ENCODE data around the gene ARHGAP31. TPM values are rescaled to one million over a fixed set of nuclear protein-coding genes. Genes with fewer than 3 reads are reported as not detected.

Gene ARHGAP31
- total and polyA plus RNA-seq, 7 experiments from 2014 or later = 1.2 to 11.9 (median 3.0) TPM

GRCh38 chr3:119347036-119347435 lies 52.9 kb downstream of the ARHGAP31 start:
- Histone ChIP-seq H3K9me3 (ENCODE audit: control insufficient read depth in 2 of 3, low read length in 3 of 3) (no peaks in the 10 kb centered on the region), H3K4me1 (ENCODE audit: control insufficient read depth in 2 of 2, insufficient read depth in 2 of 2, low read length in 2 of 2) (peaks cover 0 to 15% of the 10 kb centered on the region in 2 donors), H3K36me3 (ENCODE audit: control insufficient read depth in 2 of 3, insufficient read depth in 3 of 3, low read length in 3 of 3) (no peaks in the 10 kb centered on the region), H3K4me3 (ENCODE audit: low read length) (no peak overlapping the region), H3K27me3 (ENCODE audit: control insufficient read depth in 2 of 2, insufficient read depth in 2 of 2, low read length in 2 of 2) (no peaks in the 10 kb centered on the region), H3K27ac (ENCODE audit: low read depth, low read length) (no peak overlapping the region)
- Mint-ChIP-seq H3K9me3 (no peaks in the 10 kb centered on the region), H3K27me3 (peaks cover 0 to 16% (median 0%) of the 10 kb centered on the region in 5 donors), H3K27ac (peak overlapping the region in 1 of 9 donors; percentile 61), H3K4me3 (no peak overlapping the region), H3K4me1 (peaks cover 10 to 36% (median 25%) of the 10 kb centered on the region in 7 donors), H3K36me3 (peaks cover 0 to 4% (median 0%) of the 10 kb centered on the region in 5 donors)
- intact Hi-C loops (cut with micrococcal nuclease) = no loop called here
- CTCF ChIA-PET = interaction anchor here (0.7 to 1.0 kb wide), 3 partner anchors 51 to 463 kb away, joined by 3 to 4 read pairs (median 3); partner anchors contain the start of gene TEX55
- ATAC-seq (no peak), DNase-seq (no peak)
- POLR2A ChIA-PET = interaction anchor here (0.6 kb wide), 1 partner anchor 114 kb away, joined by 3 read pairs; no protein-coding TSS in a partner anchor

GRCh38 chr3:119349354-119350041 lies 55.3 kb downstream of the ARHGAP31 start:
- Mint-ChIP-seq H3K4me1 (peaks cover 23 to 49% (median 40%) of the 10 kb centered on the region in 7 donors), H3K27ac (peak overlapping the region in 5 of 9 donors; percentile 16 to 67 (median 63)), H3K4me3 (no peak overlapping the region), H3K9me3 (no peaks in the 10 kb centered on the region), H3K27me3 (peaks cover 0 to 16% (median 0%) of the 10 kb centered on the region in 5 donors), H3K36me3 (peaks cover 0 to 4% (median 0%) of the 10 kb centered on the region in 5 donors)
- no peaks in the 10 kb centered on the region for H3K27me3 ChIP-seq (ENCODE audit: control insufficient read depth in 2 of 2, insufficient read depth in 2 of 2, low read length in 2 of 2)
- DNase-seq (no peak), ATAC-seq (no peak)
- CTCF ChIA-PET = interaction anchor here (1.1 to 7.8 kb wide), 2 partner anchors 75 to 108 kb away, joined by 4 to 69 read pairs; partner anchors contain the start of gene B4GALT4
- no peak overlapping the region for H3K4me3 ChIP-seq (ENCODE audit: low read length)
- intact Hi-C loops (cut with micrococcal nuclease) = loop anchor here in 1 of 2 donors (10.0 kb wide), 1 partner anchor 465 kb away; no protein-coding TSS in a partner anchor
- POLR2A ChIA-PET = interaction anchor here (0.9 to 1.2 kb wide), 2 partner anchors 27 to 56 kb away, joined by 3 read pairs; partner anchors contain the start of gene ARHGAP31
- H3K27ac ChIP-seq (ENCODE audit: low read depth, low read length) = no peak overlapping the region
- H3K36me3 ChIP-seq (ENCODE audit: control insufficient read depth in 2 of 3, insufficient read depth in 3 of 3, low read length in 3 of 3) = no peaks in the 10 kb centered on the region
- peaks cover 0 to 35% of the 10 kb centered on the region in 2 donors for H3K4me1 ChIP-seq (ENCODE audit: control insufficient read depth in 2 of 2, insufficient read depth in 2 of 2, low read length in 2 of 2)
- H3K9me3 ChIP-seq (ENCODE audit: control insufficient read depth in 2 of 3, low read length in 3 of 3) = no peaks in the 10 kb centered on the region

GRCh38 chr3:119350114-119350513 lies 55.9 kb downstream of the ARHGAP31 start:
- ATAC-seq (no peak), DNase-seq (no peak)
- Histone ChIP-seq H3K4me3 (ENCODE audit: low read length) (no peak overlapping the region), H3K4me1 (ENCODE audit: control insufficient read depth in 2 of 2, insufficient read depth in 2 of 2, low read length in 2 of 2) (peaks cover 0 to 35% of the 10 kb centered on the region in 2 donors), H3K9me3 (ENCODE audit: control insufficient read depth in 2 of 3, low read length in 3 of 3) (no peaks in the 10 kb centered on the region), H3K27ac (ENCODE audit: low read depth, low read length) (no peak overlapping the region), H3K27me3 (ENCODE audit: control insufficient read depth in 2 of 2, insufficient read depth in 2 of 2, low read length in 2 of 2) (no peaks in the 10 kb centered on the region), H3K36me3 (ENCODE audit: control insufficient read depth in 2 of 3, insufficient read depth in 3 of 3, low read length in 3 of 3) (no peaks in the 10 kb centered on the region)
- peak overlapping the region in 4 of 9 donors; percentile 42 to 66 (median 59) for H3K27ac Mint-ChIP-seq
- ChIA-PET CTCF (interaction anchor here (1.1 to 7.8 kb wide), 3 partner anchors 9 to 109 kb away, joined by 4 to 69 read pairs (median 5); partner anchors contain the start of gene B4GALT4), POLR2A (interaction anchor here (0.9 kb wide), 1 partner anchor 56 kb away, joined by 3 read pairs; the partner anchor contains the start of gene ARHGAP31)
- H3K36me3 Mint-ChIP-seq = peaks cover 0 to 4% (median 0%) of the 10 kb centered on the region in 5 donors
- no peak overlapping the region for H3K4me3 Mint-ChIP-seq
- H3K27me3 Mint-ChIP-seq = peaks cover 0 to 16% (median 0%) of the 10 kb centered on the region in 5 donors
- H3K4me1 Mint-ChIP-seq = peaks cover 23 to 49% (median 40%) of the 10 kb centered on the region in 7 donors
- no peaks in the 10 kb centered on the region for H3K9me3 Mint-ChIP-seq
- intact Hi-C loops (cut with micrococcal nuclease) = loop anchor here in 1 of 2 donors (10.0 kb wide), 1 partner anchor 465 kb away; no protein-coding TSS in a partner anchor

- ATAC-seq (no peak), DNase-seq (no peak)
- Histone ChIP-seq H3K27me3 (ENCODE audit: control insufficient read depth in 2 of 2, insufficient read depth in 2 of 2, low read length in 2 of 2) (no peaks in the 10 kb centered on the region), H3K4me1 (ENCODE audit: control insufficient read depth in 2 of 2, insufficient read depth in 2 of 2, low read length in 2 of 2) (peaks cover 0 to 35% of the 10 kb centered on the region in 2 donors), H3K27ac (ENCODE audit: low read depth, low read length) (no peak overlapping the region), H3K4me3 (ENCODE audit: low read length) (no peak overlapping the region), H3K36me3 (ENCODE audit: control insufficient read depth in 2 of 3, insufficient read depth in 3 of 3, low read length in 3 of 3) (no peaks in the 10 kb centered on the region), H3K9me3 (ENCODE audit: control insufficient read depth in 2 of 3, low read length in 3 of 3) (no peaks in the 10 kb centered on the region)
- H3K9me3 Mint-ChIP-seq = no peaks in the 10 kb centered on the region
- intact Hi-C loops (cut with micrococcal nuclease) = loop anchor here in 1 of 2 donors (10.0 kb wide), 1 partner anchor 467 kb away; no protein-coding TSS in a partner anchor
- peaks cover 0 to 19% (median 0%) of the 10 kb centered on the region in 5 donors for H3K27me3 Mint-ChIP-seq
- ChIA-PET CTCF (interaction anchor here (0.6 to 7.8 kb wide), 6 partner anchors 33 to 206 kb away, joined by 3 to 69 read pairs (median 12); partner anchors contain the start of genes ARHGAP31, B4GALT4 and TEX55), POLR2A (interaction anchor here (0.6 to 2.5 kb wide), 6 partner anchors 8 to 111 kb away, joined by 3 to 19 read pairs (median 5); partner anchors contain the start of genes ARHGAP31 and B4GALT4)
- H3K4me3 Mint-ChIP-seq = peak overlapping the region in 2 of 10 donors; percentile 54 to 55
- H3K27ac Mint-ChIP-seq = peak overlapping the region in 8 of 9 donors; percentile 0 to 81 (median 42)
- H3K4me1 Mint-ChIP-seq = peaks cover 23 to 45% (median 36%) of the 10 kb centered on the region in 7 donors
- H3K36me3 Mint-ChIP-seq = no peaks in the 10 kb centered on the region
These were observed 57.4 kb downstream of the ARHGAP31 start for GRCh38 chr3:119351581-119351980.

- ChIA-PET CTCF (interaction anchor here (0.6 to 7.8 kb wide), 13 partner anchors 13 to 468 kb away, joined by 3 to 69 read pairs (median 6); partner anchors contain the start of genes ARHGAP31, B4GALT4, IGSF11 and TEX55), POLR2A (interaction anchor here (1.0 to 2.5 kb wide), 5 partner anchors 12 to 111 kb away, joined by 3 to 19 read pairs (median 7); partner anchors contain the start of genes ARHGAP31 and B4GALT4)
- Mint-ChIP-seq H3K4me1 (peaks cover 26 to 46% (median 36%) of the 10 kb centered on the region in 7 donors), H3K36me3 (no peaks in the 10 kb centered on the region), H3K9me3 (no peaks in the 10 kb centered on the region), H3K27ac (peak overlapping the region; percentile 10 to 81 (median 41)), H3K27me3 (peaks cover 0 to 18% (median 0%) of the 10 kb centered on the region in 5 donors), H3K4me3 (peak overlapping the region; percentile 9 to 64 (median 48))
- peaks cover 0 to 35% of the 10 kb centered on the region in 2 donors for H3K4me1 ChIP-seq (ENCODE audit: control insufficient read depth in 2 of 2, insufficient read depth in 2 of 2, low read length in 2 of 2)
- no peaks in the 10 kb centered on the region for H3K27me3 ChIP-seq (ENCODE audit: control insufficient read depth in 2 of 2, insufficient read depth in 2 of 2, low read length in 2 of 2)
- ATAC-seq (peak; percentile 90), DNase-seq (peak in 8 of 9 donors; percentile 24 to 56 (median 40))
- intact Hi-C loops (cut with micrococcal nuclease) = loop anchor here (2.0 to 10.0 kb wide), 3 partner anchors 29 to 467 kb away; no protein-coding TSS in a partner anchor
- no peak overlapping the region for H3K4me3 ChIP-seq (ENCODE audit: low read length)
- H3K27ac ChIP-seq (ENCODE audit: low read depth, low read length) = no peak overlapping the region
- no peaks in the 10 kb centered on the region for H3K9me3 ChIP-seq (ENCODE audit: control insufficient read depth in 2 of 3, low read length in 3 of 3)
- H3K36me3 ChIP-seq (ENCODE audit: control insufficient read depth in 2 of 3, insufficient read depth in 3 of 3, low read length in 3 of 3) = no peaks in the 10 kb centered on the region
These were observed 57.9 kb downstream of the ARHGAP31 start for GRCh38 chr3:119352034-119352609.
